GM13977 (cell line): ENCODE results near the gene AUH.

Experiments
- DNase-seq: peaks from one replicate; pipeline ENCODE4 v3.0.0; 2012; ENCODE audit warnings: low spot score
- CTCF ChIP-seq: IDR thresholded peaks from 2 replicates; pipeline ENCODE4 v1.5.1; 2012; ENCODE audit warnings: mild to moderate bottlenecking, control low read depth; ENCODE audit not compliant: insufficient read depth; ENCODE audit errors: extremely low read depth, missing control alignments
- in situ Hi-C: fragments of 300-500 bp; cut with MboI; formaldehyde crosslinking; loops from one replicate; pipeline ENCODE4 v1.12.0; 2022; ENCODE audit warnings: low sequenced_read_pairs, low pct_unique_long_range_greater_than_20kb, mixed read lengths, inconsistent platforms; ENCODE audit not compliant: unreplicated experiment

AUH gene

GRCh38 chr9:91256235-91256634 is 105.5 kb downstream of the AUH start:
- in situ Hi-C loops = no loop called here
- no peak for DNase-seq
- no peak for TF ChIP-seq CTCF

GRCh38 chr9:91255327-91255726 is 106.4 kb downstream of the AUH start:
- no peak for DNase-seq
- no peak for TF ChIP-seq CTCF
- in situ Hi-C loops = no loop called here

- DNase-seq = no peak
- in situ Hi-C loops = no loop called here
- no peak for TF ChIP-seq CTCF
Measured at GRCh38 chr9:91253488-91253887, 108.2 kb downstream of the AUH start.

- TF ChIP-seq CTCF = no peak
- no peak for DNase-seq
- in situ Hi-C loops = no loop called here
Measured at GRCh38 chr9:91248707-91249106, 113.0 kb downstream of the AUH start.

GRCh38 chr9:91247278-91247677 is 114.4 kb downstream of the AUH start:
- in situ Hi-C loops = no loop called here
- TF ChIP-seq CTCF = no peak
- DNase-seq = no peak

- no peak for TF ChIP-seq CTCF
- in situ Hi-C loops = no loop called here
- no peak for DNase-seq
Measured at GRCh38 chr9:91246846-91247245, 114.9 kb downstream of the AUH start.
